Measurements from ENCODE around the gene HPD.

GRCh38 chr12:121849665-121850064, 9.0 kb downstream of the HPD start:
- TF ChIP-seq POLR2A (IDR thresholded peaks at IDR 0.05; ENCODE audit: low read length), result no peak
- TF ChIP-seq GATA1 (IDR thresholded peaks at IDR 0.05; ENCODE audit: low read depth, low read length), result no peak

All from erythroblast (primary cell).